Measurements from ENCODE around the gene MOG. TPM values are rescaled to one million over a fixed set of nuclear protein-coding genes. Genes with fewer than 3 reads are reported as not detected.
"Not testable (repeated sequence)": the region's sequence is repeated elsewhere in the genome, so short reads cannot be mapped to it uniquely, and the experiment has no call there.

MOG gene
- total RNA-seq, 2 experiments from 2014 or later, result not detected

DNA sequence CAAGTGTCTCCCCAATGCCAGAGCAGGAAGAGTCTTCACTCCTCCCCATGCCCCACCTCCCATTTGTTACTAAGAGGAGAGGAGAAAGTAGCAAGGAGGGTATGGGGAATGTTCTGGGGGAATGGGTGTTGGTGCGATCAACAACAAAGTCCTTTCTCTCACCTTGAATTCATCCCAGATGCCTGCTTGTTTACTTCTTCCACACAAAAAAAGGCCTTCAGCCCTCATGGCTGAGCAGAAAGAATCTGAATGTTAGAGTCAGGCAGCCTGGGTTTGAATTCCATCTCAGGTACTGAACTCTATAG, 9.9 kb downstream of the MOG start:
- H3K4me3 Mint-ChIP-seq, result no peak overlapping the region
- no peaks in the 10 kb centered on the region for H3K36me3 Mint-ChIP-seq (ENCODE audit: low read depth)
- H3K9me3 Mint-ChIP-seq, result no peaks in the 10 kb centered on the region
- H3K4me1 Mint-ChIP-seq (ENCODE audit: low read depth), result no peaks in the 10 kb centered on the region
- intact Hi-C loops (cut with micrococcal nuclease), result no loop called here
- peaks cover 22% of the 10 kb centered on the region for H3K27me3 Mint-ChIP-seq (ENCODE audit: low read depth)
- no peak overlapping the region for H3K27ac Mint-ChIP-seq
- CTCF ChIA-PET, result interaction anchor here (1.2 to 5.0 kb wide), 4 partner anchors 12 to 64 kb away, joined by 3 to 51 read pairs (median 12); no protein-coding TSS in a partner anchor
- no peak for DNase-seq

DNA sequence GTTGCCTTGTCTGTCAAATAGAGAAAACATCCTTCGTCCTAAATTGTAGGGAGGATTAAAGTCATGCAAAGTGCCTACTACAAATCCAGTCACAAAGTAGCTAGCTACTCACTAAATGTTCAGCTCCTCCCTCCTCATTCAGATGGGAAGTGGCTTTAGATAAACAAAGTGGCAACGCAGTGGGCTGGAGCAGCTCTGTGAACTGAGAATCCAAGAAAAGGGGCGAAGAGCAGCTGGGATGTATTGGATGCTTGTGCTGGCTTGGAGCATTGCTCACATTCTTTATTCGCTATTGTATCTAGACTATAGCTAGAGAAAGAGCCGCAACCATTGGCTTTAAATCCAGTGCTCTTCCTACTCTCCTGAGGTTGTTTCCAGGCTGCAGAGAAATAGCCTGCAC, 10.3 kb downstream of the MOG start:
- H3K27ac Mint-ChIP-seq, result no peak overlapping the region
- DNase-seq, result no peak
- peaks cover 19% of the 10 kb centered on the region for H3K27me3 Mint-ChIP-seq (ENCODE audit: low read depth)
- intact Hi-C loops (cut with micrococcal nuclease), result no loop called here
- H3K9me3 Mint-ChIP-seq, result no peaks in the 10 kb centered on the region
- H3K4me3 Mint-ChIP-seq, result no peak overlapping the region
- H3K36me3 Mint-ChIP-seq (ENCODE audit: low read depth), result no peaks in the 10 kb centered on the region
- CTCF ChIA-PET, result interaction anchor here (1.2 to 5.0 kb wide), 4 partner anchors 13 to 64 kb away, joined by 3 to 51 read pairs (median 12); no protein-coding TSS in a partner anchor
- no peaks in the 10 kb centered on the region for H3K4me1 Mint-ChIP-seq (ENCODE audit: low read depth)

DNA sequence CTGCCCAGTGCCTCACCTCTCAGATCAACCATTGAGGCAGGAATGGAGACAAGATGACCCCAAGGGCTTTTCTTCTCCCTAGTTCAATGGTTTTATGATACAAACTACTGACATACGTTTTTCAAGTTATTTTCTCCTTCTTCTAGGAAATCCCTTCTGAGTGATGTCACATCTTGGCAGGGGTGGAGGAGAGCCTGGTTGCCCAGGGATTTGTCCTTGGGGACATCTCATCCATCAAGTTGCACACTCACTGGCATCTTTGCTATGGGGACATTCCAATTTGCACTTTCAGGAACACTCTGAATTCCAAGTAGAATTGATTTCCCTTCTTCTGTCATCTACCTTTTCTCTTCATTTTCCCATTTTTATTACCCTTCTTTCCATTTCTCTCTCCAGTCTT, 14.1 kb downstream of the MOG start:
- no peak for DNase-seq
- H3K4me1 Mint-ChIP-seq (ENCODE audit: low read depth), result no peaks in the 10 kb centered on the region
- intact Hi-C loops (cut with micrococcal nuclease), result no loop called here
- CTCF ChIA-PET, result interaction anchor here (1.0 to 1.2 kb wide), 3 partner anchors 18 to 21 kb away, joined by 3 to 5 read pairs (median 3); no protein-coding TSS in a partner anchor
- H3K4me3 Mint-ChIP-seq, result no peak overlapping the region
- H3K27me3 Mint-ChIP-seq (ENCODE audit: low read depth), result peaks cover 5% of the 10 kb centered on the region
- no peak overlapping the region for H3K27ac Mint-ChIP-seq
- no peaks in the 10 kb centered on the region for H3K9me3 Mint-ChIP-seq
- no peaks in the 10 kb centered on the region for H3K36me3 Mint-ChIP-seq (ENCODE audit: low read depth)

DNA sequence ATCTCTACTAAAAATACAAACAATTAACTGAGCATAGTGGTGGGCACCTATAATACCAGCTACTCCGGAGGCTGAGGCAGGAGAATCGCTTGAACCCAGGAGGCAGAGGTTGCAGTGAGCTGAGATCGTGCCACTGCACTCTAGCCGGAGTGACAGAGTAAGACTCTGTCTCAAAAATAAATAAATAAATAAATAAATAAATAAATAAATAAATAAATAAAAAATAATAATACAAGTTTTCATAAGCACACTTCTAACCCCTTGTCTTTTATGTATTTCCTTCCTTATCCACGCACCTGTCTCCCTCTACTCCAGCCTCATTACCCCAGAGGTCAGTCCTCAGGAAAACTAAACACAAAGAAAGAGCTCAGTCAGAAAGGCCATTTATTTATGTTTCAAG, 15.2 kb downstream of the MOG start:
- H3K4me3 Mint-ChIP-seq; H3K9me3 Mint-ChIP-seq; H3K27me3 Mint-ChIP-seq (ENCODE audit: low read depth); H3K27ac Mint-ChIP-seq; intact Hi-C loops (cut with micrococcal nuclease); DNase-seq; H3K36me3 Mint-ChIP-seq (ENCODE audit: low read depth); H3K4me1 Mint-ChIP-seq (ENCODE audit: low read depth): not testable (repeated sequence)
- CTCF ChIA-PET, result interaction anchor here (1.0 to 1.2 kb wide), 2 partner anchors 19 to 22 kb away, joined by 3 to 5 read pairs; no protein-coding TSS in a partner anchor

DNA sequence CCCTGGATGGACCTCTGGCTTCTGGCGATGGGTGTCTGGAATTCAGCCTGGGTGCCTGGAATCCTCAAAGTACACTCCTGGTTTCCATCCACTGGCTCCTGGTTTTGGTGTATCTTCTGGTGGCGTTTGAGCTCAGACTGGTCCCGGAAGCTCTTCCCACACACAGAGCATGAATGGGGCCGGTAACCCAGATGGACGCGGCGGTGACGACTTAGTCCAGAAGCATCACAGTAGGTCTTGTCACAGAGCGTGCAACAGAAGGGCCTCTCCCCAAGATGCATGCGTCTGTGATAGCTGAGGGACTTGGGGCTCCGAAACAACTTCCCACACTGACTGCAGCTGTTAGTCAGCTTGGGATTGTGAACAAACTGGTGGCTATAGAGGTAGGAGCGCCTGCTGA, 16.3 kb downstream of the MOG start:
- CTCF ChIA-PET, result interaction anchor here (1.2 to 1.7 kb wide), 2 partner anchors 20 to 23 kb away, joined by 4 to 6 read pairs; no protein-coding TSS in a partner anchor
- no peak for DNase-seq
- intact Hi-C loops (cut with micrococcal nuclease), result no loop called here
- Mint-ChIP-seq H3K4me1 (ENCODE audit: low read depth) (peaks cover 6% of the 10 kb centered on the region), H3K9me3 (no peaks in the 10 kb centered on the region), H3K27me3 (ENCODE audit: low read depth) (peaks cover 3% of the 10 kb centered on the region), H3K27ac (no peak overlapping the region), H3K4me3 (no peak overlapping the region), H3K36me3 (ENCODE audit: low read depth) (no peaks in the 10 kb centered on the region)

DNA sequence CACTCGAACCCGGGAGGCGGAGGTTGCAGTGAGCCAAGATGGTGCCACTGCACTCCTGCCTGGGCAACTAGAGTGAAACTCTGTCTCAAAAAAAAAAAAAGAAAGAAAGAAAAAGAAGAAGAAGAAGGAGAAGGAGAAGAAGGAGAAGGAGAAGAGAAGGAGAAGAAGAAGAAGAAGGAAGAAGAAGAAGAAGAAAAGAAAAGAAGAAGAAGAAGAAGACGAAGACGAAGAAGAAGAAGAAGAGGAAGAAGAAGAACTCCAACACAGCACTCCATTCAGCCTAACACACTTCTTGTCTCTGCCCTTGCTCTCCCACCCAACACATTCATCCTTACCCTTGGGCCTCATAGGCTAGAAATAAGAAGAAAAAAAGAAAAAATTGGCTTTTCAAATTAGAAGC, 17.1 kb downstream of the MOG start:
- Mint-ChIP-seq H3K4me3 (no peak overlapping the region), H3K36me3 (ENCODE audit: low read depth) (no peaks in the 10 kb centered on the region), H3K9me3 (no peaks in the 10 kb centered on the region), H3K27ac (no peak overlapping the region), H3K27me3 (ENCODE audit: low read depth) (peaks cover 3% of the 10 kb centered on the region), H3K4me1 (ENCODE audit: low read depth) (peaks cover 6% of the 10 kb centered on the region)
- intact Hi-C loops (cut with micrococcal nuclease), result no loop called here
- CTCF ChIA-PET, result interaction anchor here (1.7 kb wide), 1 partner anchor 24 kb away, joined by 6 read pairs; no protein-coding TSS in a partner anchor
- no peak for DNase-seq

DNA sequence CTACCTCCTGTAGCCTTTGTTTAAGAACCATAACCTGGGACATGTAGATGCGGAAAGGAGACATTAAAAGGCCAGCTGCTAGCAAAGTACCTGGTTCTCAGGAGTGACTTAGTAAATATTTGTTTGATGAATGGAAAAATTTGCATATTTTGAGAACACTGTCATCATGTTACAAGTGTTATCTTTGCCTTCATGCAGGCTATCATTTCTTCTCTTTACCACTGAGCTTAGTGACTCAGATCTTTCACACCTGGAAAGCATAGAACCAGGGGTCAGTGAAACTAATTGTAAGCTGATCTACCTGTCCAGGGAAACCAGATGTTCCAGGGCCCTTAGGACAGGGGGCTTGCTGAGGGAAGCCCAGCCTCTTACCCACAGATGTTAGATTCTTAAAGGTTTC, 18.7 kb downstream of the MOG start:
- H3K36me3 Mint-ChIP-seq (ENCODE audit: low read depth), result no peaks in the 10 kb centered on the region
- H3K4me1 Mint-ChIP-seq (ENCODE audit: low read depth), result peaks cover 6% of the 10 kb centered on the region
- no peak for DNase-seq
- peaks cover 3% of the 10 kb centered on the region for H3K27me3 Mint-ChIP-seq (ENCODE audit: low read depth)
- H3K4me3 Mint-ChIP-seq, result no peak overlapping the region
- no peaks in the 10 kb centered on the region for H3K9me3 Mint-ChIP-seq
- intact Hi-C loops (cut with micrococcal nuclease), result no loop called here
- CTCF ChIA-PET, result interaction anchor here (0.6 to 1.2 kb wide), 3 partner anchors 21 to 24 kb away, joined by 4 to 6 read pairs (median 4); no protein-coding TSS in a partner anchor
- no peak overlapping the region for H3K27ac Mint-ChIP-seq

DNA sequence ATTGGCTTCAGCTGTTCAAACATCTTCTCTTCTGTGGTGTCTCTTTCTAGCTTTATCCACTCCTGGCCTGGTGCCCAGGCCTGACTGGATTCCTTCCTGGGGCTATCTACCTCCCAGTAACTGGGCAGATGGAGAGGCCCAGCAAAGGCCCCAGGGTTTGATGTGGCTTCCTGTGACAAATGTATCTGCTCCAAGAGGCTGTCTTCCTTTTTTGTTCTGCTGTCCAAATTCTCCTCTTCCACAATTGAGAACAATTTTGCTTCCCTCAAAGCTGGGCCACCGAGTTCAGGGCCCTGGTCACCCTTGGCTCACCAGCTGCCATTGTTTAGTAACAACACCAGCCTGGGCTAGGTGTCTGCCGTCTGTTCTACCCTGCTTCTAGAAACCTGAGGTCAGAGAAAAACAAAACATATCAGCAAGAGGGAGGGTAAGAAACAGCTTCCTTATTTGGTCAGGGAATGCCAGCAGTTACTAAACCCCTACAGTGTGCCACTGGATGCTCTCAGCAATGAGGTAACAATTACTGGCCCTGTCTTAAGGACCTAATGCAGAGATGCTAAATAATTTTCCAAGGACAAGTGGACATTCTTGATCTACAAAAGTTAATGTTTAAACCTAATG, 20.2 kb downstream of the MOG start:
- intact Hi-C loops (cut with micrococcal nuclease), result no loop called here
- Mint-ChIP-seq H3K36me3 (ENCODE audit: low read depth) (no peaks in the 10 kb centered on the region), H3K27me3 (ENCODE audit: low read depth) (no peaks in the 10 kb centered on the region), H3K4me3 (no peak overlapping the region), H3K4me1 (ENCODE audit: low read depth) (peaks cover 6% of the 10 kb centered on the region), H3K9me3 (no peaks in the 10 kb centered on the region), H3K27ac (no peak overlapping the region)
- DNase-seq, result no peak
- CTCF ChIA-PET, result interaction anchor here (1.1 to 2.9 kb wide), 3 partner anchors 23 to 27 kb away, joined by 4 to 22 read pairs (median 8); no protein-coding TSS in a partner anchor

DNA sequence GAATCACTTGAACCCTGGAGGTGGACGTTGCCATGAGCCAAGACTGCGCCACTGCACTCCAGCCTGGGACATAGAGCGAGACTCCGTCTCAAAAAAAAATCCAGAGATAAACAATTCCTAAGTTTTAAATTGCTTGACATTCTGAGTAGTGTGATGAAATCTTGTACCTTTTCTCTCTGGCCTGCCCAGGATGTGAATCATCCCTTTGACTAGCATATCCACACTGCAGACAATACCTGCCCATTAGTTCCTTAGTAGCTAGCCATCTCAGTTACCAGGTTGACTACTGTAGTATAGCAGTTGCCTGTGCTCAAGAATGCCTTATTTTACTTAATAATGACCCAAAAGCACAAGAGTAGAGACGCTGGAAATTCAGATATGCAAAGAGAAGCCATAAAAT, 21.2 kb downstream of the MOG start:
- intact Hi-C loops (cut with micrococcal nuclease), result no loop called here
- Mint-ChIP-seq H3K27ac (no peak overlapping the region), H3K27me3 (ENCODE audit: low read depth) (no peaks in the 10 kb centered on the region), H3K36me3 (ENCODE audit: low read depth) (no peaks in the 10 kb centered on the region), H3K9me3 (no peaks in the 10 kb centered on the region), H3K4me1 (ENCODE audit: low read depth) (peaks cover 6% of the 10 kb centered on the region), H3K4me3 (no peak overlapping the region)
- no peak for DNase-seq
- CTCF ChIA-PET, result interaction anchor here (0.6 to 2.9 kb wide), 3 partner anchors 10 to 153 kb away, joined by 3 to 22 read pairs (median 3); no protein-coding TSS in a partner anchor

DNA sequence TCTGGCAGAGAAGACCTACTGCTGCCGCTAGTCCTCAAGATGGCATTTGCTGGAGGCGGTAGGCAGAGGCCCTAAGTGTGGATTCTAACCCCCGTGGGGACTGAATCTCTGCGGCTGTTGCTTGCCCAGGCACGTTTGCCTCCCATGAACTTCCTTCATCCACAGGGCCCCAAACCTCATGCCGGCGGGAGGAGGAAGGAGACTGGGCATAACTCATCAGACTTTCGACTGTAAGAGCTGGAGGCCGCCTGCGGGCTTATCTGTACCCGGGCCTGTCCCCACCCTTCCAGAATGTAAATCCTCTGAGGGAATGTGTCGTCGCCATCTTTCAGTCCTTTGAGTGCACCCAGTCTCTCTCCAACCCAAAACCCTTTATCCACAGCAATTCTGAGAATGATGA, 23.1 kb downstream of the MOG start:
- Mint-ChIP-seq H3K4me1 (ENCODE audit: low read depth) (peaks cover 10% of the 10 kb centered on the region), H3K4me3 (no peak overlapping the region), H3K36me3 (ENCODE audit: low read depth) (no peaks in the 10 kb centered on the region), H3K9me3 (no peaks in the 10 kb centered on the region), H3K27me3 (ENCODE audit: low read depth) (no peaks in the 10 kb centered on the region), H3K27ac (no peak overlapping the region)
- DNase-seq, result no peak
- intact Hi-C loops (cut with micrococcal nuclease), result no loop called here
- CTCF ChIA-PET, result no interaction called here

DNA sequence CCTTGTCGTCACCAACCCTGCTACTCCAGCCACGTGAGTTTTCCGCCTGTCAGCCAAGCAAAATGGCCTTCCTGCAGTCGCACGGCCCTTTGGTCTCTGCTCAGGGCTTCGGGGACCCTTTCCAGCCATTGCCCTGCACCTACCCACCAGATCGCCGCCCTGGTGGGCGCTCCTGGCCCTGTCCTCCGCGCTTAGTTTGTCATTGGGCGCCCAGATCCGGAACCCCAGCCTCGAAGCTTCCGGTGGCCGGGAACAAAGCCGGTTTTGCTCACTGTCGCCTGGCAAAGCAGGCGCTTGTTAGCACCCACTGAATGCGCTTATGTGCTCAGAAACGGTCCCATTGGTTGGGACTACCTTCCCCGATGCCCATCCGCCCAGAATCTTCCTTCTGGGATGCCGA, 23.5 kb downstream of the MOG start:
- CTCF ChIA-PET, result no interaction called here
- H3K4me3 Mint-ChIP-seq, result no peak overlapping the region
- no peak overlapping the region for H3K27ac Mint-ChIP-seq

DNA sequence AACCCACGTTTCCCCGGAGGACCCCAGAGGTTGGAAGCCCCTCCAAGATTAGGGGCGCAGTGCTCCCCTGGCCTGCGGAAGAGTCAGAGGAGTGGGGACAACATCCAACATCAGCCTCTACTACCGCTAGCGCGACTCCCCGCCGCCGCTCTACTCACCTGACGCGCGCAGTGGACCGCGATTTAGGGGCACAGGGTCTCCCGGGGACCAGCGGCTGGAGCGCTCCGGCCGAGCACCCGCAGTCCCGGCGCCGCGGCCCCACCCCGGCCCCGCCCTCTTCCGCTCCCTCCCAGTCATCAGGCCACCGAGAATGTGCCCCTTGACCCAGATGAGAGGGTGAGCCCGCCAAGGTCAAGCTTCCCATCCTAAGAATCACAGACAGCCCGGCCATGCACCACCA, 24.0 kb downstream of the MOG start, which contains the start of gene ZFP57:
Gene ZFP57, minus strand, starts transcription at position 249 of the 400 bp plus-strand sequence. CDS start 4,149 bp downstream, outside the sequence.
- H3K27ac Mint-ChIP-seq, result no peak within 1 kb of the TSS
- no peak within 1 kb of the TSS for H3K4me3 Mint-ChIP-seq
- DNase-seq, result no peak
- H3K4me1 Mint-ChIP-seq (ENCODE audit: low read depth), result peaks cover 10% of the 10 kb centered on the region
- intact Hi-C loops (cut with micrococcal nuclease), result no loop called here
- H3K27me3 Mint-ChIP-seq (ENCODE audit: low read depth), result no peaks in the 10 kb centered on the region
- CTCF ChIA-PET, result interaction anchor here (2.0 kb wide), 1 partner anchor 57 kb away, joined by 5 read pairs; no protein-coding TSS in a partner anchor
- no peaks in the 10 kb centered on the region for H3K36me3 Mint-ChIP-seq (ENCODE audit: low read depth)
- no peaks in the 10 kb centered on the region for H3K9me3 Mint-ChIP-seq

More for the DNA sequence above, 23.5 kb downstream of the MOG start:
- no peak for DNase-seq
- Mint-ChIP-seq H3K27me3 (ENCODE audit: low read depth) (no peaks in the 10 kb centered on the region), H3K36me3 (ENCODE audit: low read depth) (no peaks in the 10 kb centered on the region), H3K9me3 (no peaks in the 10 kb centered on the region), H3K4me1 (ENCODE audit: low read depth) (peaks cover 10% of the 10 kb centered on the region)
- intact Hi-C loops (cut with micrococcal nuclease), result no loop called here

DNA sequence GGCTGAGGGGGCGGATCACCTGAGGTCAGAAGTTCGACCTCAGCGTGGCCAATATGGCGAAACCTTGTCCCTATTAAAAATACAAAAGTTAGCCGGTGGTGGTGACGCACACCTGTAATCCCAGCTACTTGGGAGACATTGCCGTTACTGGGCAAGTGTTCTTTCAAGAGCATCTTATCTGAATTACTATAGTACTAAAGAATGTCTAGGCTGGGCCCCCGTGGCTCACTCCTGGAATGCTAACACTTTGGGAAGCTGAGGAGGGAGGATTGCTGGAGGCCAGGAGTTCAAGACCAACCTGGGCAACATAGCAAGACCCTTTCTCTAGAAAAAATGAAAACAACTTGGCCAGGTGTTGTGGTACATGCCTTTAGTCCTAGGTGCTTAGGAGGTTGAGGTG, 24.9 kb downstream of the MOG start:
- no peaks in the 10 kb centered on the region for H3K27me3 Mint-ChIP-seq (ENCODE audit: low read depth)
- no peak overlapping the region for H3K4me3 Mint-ChIP-seq
- no peak overlapping the region for H3K27ac Mint-ChIP-seq
- H3K36me3 Mint-ChIP-seq (ENCODE audit: low read depth), result no peaks in the 10 kb centered on the region
- intact Hi-C loops (cut with micrococcal nuclease), result no loop called here
- no peaks in the 10 kb centered on the region for H3K9me3 Mint-ChIP-seq
- no peak for DNase-seq
- CTCF ChIA-PET, result interaction anchor here (0.6 to 2.0 kb wide), 2 partner anchors 57 to 979 kb away, joined by 3 to 5 read pairs; no protein-coding TSS in a partner anchor
- peaks cover 7% of the 10 kb centered on the region for H3K4me1 Mint-ChIP-seq (ENCODE audit: low read depth)

Measured in activated naive CD4-positive, alpha-beta T cell treated with anti-CD3 and anti-CD28 coated beads for 36 hours (primary cell).